ENCODE results near the gene ASS1.

Gene ASS1

GRCh38 chr9:130532426-130533080 lies 87.8 kb downstream of the ASS1 start:
- DNase-seq (ENCODE audit: low read depth) = no peak

GRCh38 chr9:130535818-130536521 lies 91.2 kb downstream of the ASS1 start:
- no peak for DNase-seq (ENCODE audit: low read depth)

GRCh38 chr9:130536701-130537107 lies 91.9 kb downstream of the ASS1 start:
- no peak for DNase-seq (ENCODE audit: low read depth)

- DNase-seq (ENCODE audit: low read depth) = no peak
Measured at GRCh38 chr9:130537346-130538050, 92.7 kb downstream of the ASS1 start.

- no peak for DNase-seq (ENCODE audit: low read depth)
Measured at GRCh38 chr9:130539420-130540223, 94.9 kb downstream of the ASS1 start.

- no peak for DNase-seq (ENCODE audit: low read depth)
Measured at GRCh38 chr9:130541533-130541932, 96.8 kb downstream of the ASS1 start.

- no peak for DNase-seq (ENCODE audit: low read depth)
Measured at GRCh38 chr9:130542038-130542437, 97.3 kb downstream of the ASS1 start.

GRCh38 chr9:130542457-130543228 lies 97.9 kb downstream of the ASS1 start:
- no peak for DNase-seq (ENCODE audit: low read depth)

GRCh38 chr9:130543368-130543767 lies 98.6 kb downstream of the ASS1 start:
- DNase-seq (ENCODE audit: low read depth) = no peak

- DNase-seq (ENCODE audit: low read depth) = no peak
Measured at GRCh38 chr9:130543859-130544258, 99.1 kb downstream of the ASS1 start.

GRCh38 chr9:130544364-130544763 lies 99.6 kb downstream of the ASS1 start:
- DNase-seq (ENCODE audit: low read depth) = no peak

- no peak for DNase-seq (ENCODE audit: low read depth)
Measured at GRCh38 chr9:130548103-130548502, 103.3 kb downstream of the ASS1 start.

GRCh38 chr9:130549093-130549735 lies 104.5 kb downstream of the ASS1 start:
- no peak for DNase-seq (ENCODE audit: low read depth)

Data from stimulated activated CD8-positive, alpha-beta memory T cell treated with anti-CD3 and anti-CD28 coated beads, Interleukin-15, amount 100 ng/mL, for 1 hour (primary cell).